ENCODE results near the gene RTL9. TPM values are rescaled to one million over a fixed set of nuclear protein-coding genes. Genes with fewer than 3 reads are reported as not detected.
A peak's percentile ranks its signal among the peaks of the same experiment; 100 is the strongest.
"Not testable (repeated sequence)": the region's sequence is repeated elsewhere in the genome, so short reads cannot be mapped to it uniquely, and the experiment has no call there.

Gene RTL9
- total RNA-seq, 1 experiment from 2014 or later: 0.29 TPM

- Histone ChIP-seq H3K4me3 (ENCODE audit: low read length) (no peak overlapping the region), H4K20me1 (ENCODE audit: low read length) (no peaks in the 10 kb centered on the region), H2AFZ (ENCODE audit: low read length) (peak overlapping the region; percentile 43; the same call in 1 of the 2 replicates), H3K9me3 (ENCODE audit: low read length) (no peaks in the 10 kb centered on the region), H3K79me2 (ENCODE audit: low read length) (peaks cover 3% of the 10 kb centered on the region), H3F3A (ENCODE audit: low read length, unreplicated experiment) (no peaks in the 10 kb centered on the region), H3K4me2 (ENCODE audit: low read length) (peak overlapping the region; percentile 59), H3K27ac (ENCODE audit: low read length) (no peak overlapping the region), H3K36me3 (ENCODE audit: low read depth, low read length) (no peaks in the 10 kb centered on the region), H3K27me3 (ENCODE audit: low read length) (no peaks in the 10 kb centered on the region), H3K4me1 (ENCODE audit: insufficient read depth, low read length) (peaks cover 26% of the 10 kb centered on the region), H3K9me2 (replicated peaks; ENCODE audit: low read length) (no peaks in the 10 kb centered on the region), H3K9ac (ENCODE audit: low read length) (no peak overlapping the region)
- BruUV-seq (replicated peaks): no TSS peak
- DNase-seq: peak; percentile 51
- ATAC-seq: peak; percentile 53
- intact Hi-C loops (cut with micrococcal nuclease): loop anchor here (2.0 kb wide), 2 partner anchors 18 to 86 kb away; no protein-coding TSS in a partner anchor
- ChIA-PET POLR2A (ENCODE audit: unreplicated experiment) (interaction anchor here (0.5 kb wide), 1 partner anchor 92 kb away, joined by 3 read pairs; no protein-coding TSS in a partner anchor), CTCF (interaction anchor here (0.6 kb wide), 1 partner anchor 67 kb away, joined by 3 read pairs; no protein-coding TSS in a partner anchor)
- TF ChIP-seq CTCF (conservative IDR thresholded peaks at IDR 0.05; ENCODE audit: low read depth, low read length) (no peak), EZH2phosphoT487 (IDR thresholded peaks at IDR 0.05; ENCODE audit: borderline replicate concordance, low read length) (no peak), EZH2 (IDR thresholded peaks at IDR 0.05; ENCODE audit: low read length, unreplicated experiment) (no peak)
Measured at GRCh38 chrX:110322603-110323002, 36.0 kb upstream of the RTL9 start.

GRCh38 chrX:110326712-110327111 lies 31.9 kb upstream of the RTL9 start:
- Histone ChIP-seq H3K4me2 (ENCODE audit: low read length) (no peak overlapping the region), H2AFZ (ENCODE audit: low read length) (no peak overlapping the region), H3K9me2 (replicated peaks; ENCODE audit: low read length) (no peaks in the 10 kb centered on the region), H3K4me3 (ENCODE audit: low read length) (no peak overlapping the region), H3K27ac (ENCODE audit: low read length) (no peak overlapping the region), H3K27me3 (ENCODE audit: low read length) (no peaks in the 10 kb centered on the region), H3F3A (ENCODE audit: low read length, unreplicated experiment) (no peaks in the 10 kb centered on the region), H3K4me1 (ENCODE audit: insufficient read depth, low read length) (peaks cover 18% of the 10 kb centered on the region), H3K9ac (ENCODE audit: low read length) (no peak overlapping the region), H3K9me3 (ENCODE audit: low read length) (no peaks in the 10 kb centered on the region), H3K36me3 (ENCODE audit: low read depth, low read length) (no peaks in the 10 kb centered on the region), H4K20me1 (ENCODE audit: low read length) (no peaks in the 10 kb centered on the region), H3K79me2 (ENCODE audit: low read length) (no peaks in the 10 kb centered on the region)
- DNase-seq (no peak), ATAC-seq (no peak)
- POLR2A ChIA-PET (ENCODE audit: unreplicated experiment): no interaction called here
- TF ChIP-seq CTCF (conservative IDR thresholded peaks at IDR 0.05; ENCODE audit: low read depth, low read length) (no peak), EZH2phosphoT487 (IDR thresholded peaks at IDR 0.05; ENCODE audit: borderline replicate concordance, low read length) (no peak)
- CTCF ChIA-PET: no interaction called here
- no TSS peak for BruUV-seq (replicated peaks)
- intact Hi-C loops (cut with micrococcal nuclease): no loop called here

GRCh38 chrX:110327336-110327735 lies 31.3 kb upstream of the RTL9 start:
- Histone ChIP-seq H2AFZ (ENCODE audit: low read length) (no peak overlapping the region), H4K20me1 (ENCODE audit: low read length) (no peaks in the 10 kb centered on the region), H3K4me2 (ENCODE audit: low read length) (no peak overlapping the region), H3K27me3 (ENCODE audit: low read length) (no peaks in the 10 kb centered on the region), H3K36me3 (ENCODE audit: low read depth, low read length) (no peaks in the 10 kb centered on the region), H3F3A (ENCODE audit: low read length, unreplicated experiment) (no peaks in the 10 kb centered on the region), H3K4me1 (ENCODE audit: insufficient read depth, low read length) (peaks cover 14% of the 10 kb centered on the region), H3K9me2 (replicated peaks; ENCODE audit: low read length) (no peaks in the 10 kb centered on the region), H3K27ac (ENCODE audit: low read length) (no peak overlapping the region), H3K79me2 (ENCODE audit: low read length) (no peaks in the 10 kb centered on the region), H3K9ac (ENCODE audit: low read length) (no peak overlapping the region), H3K9me3 (ENCODE audit: low read length) (no peaks in the 10 kb centered on the region), H3K4me3 (ENCODE audit: low read length) (no peak overlapping the region)
- POLR2A ChIA-PET (ENCODE audit: unreplicated experiment): no interaction called here
- no peak for TF ChIP-seq EZH2phosphoT487 (IDR thresholded peaks at IDR 0.05; ENCODE audit: borderline replicate concordance, low read length)
- no peak for TF ChIP-seq CTCF (conservative IDR thresholded peaks at IDR 0.05; ENCODE audit: low read depth, low read length)
- no peak for TF ChIP-seq EZH2 (IDR thresholded peaks at IDR 0.05; ENCODE audit: low read length, unreplicated experiment)
- CTCF ChIA-PET: no interaction called here
- DNase-seq: no peak
- ATAC-seq: no peak
- intact Hi-C loops (cut with micrococcal nuclease): no loop called here
- BruUV-seq (replicated peaks): no TSS peak

GRCh38 chrX:110328613-110329012 lies 30.0 kb upstream of the RTL9 start:
- POLR2A ChIA-PET (ENCODE audit: unreplicated experiment); H3K4me1 ChIP-seq (ENCODE audit: insufficient read depth, low read length): not testable (repeated sequence)

More at GRCh38 chrX:110328613-110329012, 30.0 kb upstream of the RTL9 start:
- H2AFZ ChIP-seq (ENCODE audit: low read length); H3K9ac ChIP-seq (ENCODE audit: low read length); H3K27me3 ChIP-seq (ENCODE audit: low read length); H3K4me3 ChIP-seq (ENCODE audit: low read length); H3F3A ChIP-seq (ENCODE audit: low read length, unreplicated experiment); H3K27ac ChIP-seq (ENCODE audit: low read length); H3K4me2 ChIP-seq (ENCODE audit: low read length); BruUV-seq (replicated peaks); H3K36me3 ChIP-seq (ENCODE audit: low read depth, low read length); H3K9me2 ChIP-seq (replicated peaks; ENCODE audit: low read length); H3K9me3 ChIP-seq (ENCODE audit: low read length); CTCF ChIA-PET; H4K20me1 ChIP-seq (ENCODE audit: low read length); H3K79me2 ChIP-seq (ENCODE audit: low read length); DNase-seq; ATAC-seq; intact Hi-C loops (cut with micrococcal nuclease): not testable (repeated sequence)

All from PC-3 (cell line).